SU-DHL-6 (cell line): ENCODE data around the gene FOXD3.

Source experiments
- H2AFZ ChIP-seq: fragments of 200-600 bp; sonication (generic); 2 replicates; pipeline ENCODE4 v1.6.1; 2014; ENCODE audit warnings: low read depth, mild to moderate bottlenecking, moderate library complexity, mixed read lengths, antibody characterized with exemption, low read length; ENCODE audit not compliant: severe bottlenecking
- H3F3A ChIP-seq: fragments of 200-600 bp; shearing (Covaris generic); 2 replicates; pipeline ENCODE4 v1.6.0; 2016; ENCODE audit warnings: antibody characterized with exemption, mild to moderate bottlenecking; ENCODE audit not compliant: insufficient read depth
- H3K27ac ChIP-seq: fragments of 200-600 bp; sonication (generic); 2 replicates; pipeline ENCODE4 v1.5.1; 2016; ENCODE audit warnings: low read depth, mild to moderate bottlenecking, low read length, moderate library complexity, mixed read lengths
- H3K27me3 ChIP-seq: fragments of 200-600 bp; sonication (generic), shearing (Covaris generic); 2 replicates; pipeline ENCODE4 v1.6.0; 2014; ENCODE audit warnings: mild to moderate bottlenecking, low read length
- H3K36me3 ChIP-seq: fragments of 200-600 bp; sonication (generic); 2 replicates; pipeline ENCODE4 v1.6.1; 2014; ENCODE audit warnings: mild to moderate bottlenecking, low read length, mixed read lengths
- H3K4me2 ChIP-seq: fragments of 300-600, 200-600 bp; shearing (Covaris generic), sonication (generic); 2 replicates; pipeline ENCODE4 v1.6.0; 2014; ENCODE audit warnings: low read length, low read depth, mild to moderate bottlenecking; ENCODE audit not compliant: poor library complexity, severe bottlenecking
- H3K4me3 ChIP-seq: fragments of 200-600 bp; sonication (generic); 2 replicates; pipeline ENCODE4 v1.5.1; 2014; ENCODE audit warnings: antibody characterized with exemption, low read length, mild to moderate bottlenecking, mixed read lengths; ENCODE audit not compliant: insufficient read depth, poor library complexity, severe bottlenecking
- H3K79me2 ChIP-seq: fragments of 200-600 bp; sonication (generic); 2 replicates; pipeline ENCODE4 v1.6.1; 2014; ENCODE audit warnings: mild to moderate bottlenecking, low read length, moderate library complexity; ENCODE audit not compliant: insufficient read depth
- H3K9ac ChIP-seq: fragments of 200-600 bp; sonication (generic); 2 replicates; pipeline ENCODE4 v1.7.0; 2014; ENCODE audit warnings: mild to moderate bottlenecking, low read length
- H3K9me2 ChIP-seq: fragments of 200-600 bp; sonication (generic); replicated peaks from 2 replicates; pipeline ENCODE4 v1.6.1; 2014; ENCODE audit warnings: low read length; ENCODE audit not compliant: insufficient read depth
- H3K9me3 ChIP-seq: fragments of 200-600 bp; sonication (generic); 2 replicates; pipeline ENCODE4 v1.6.1; 2014; ENCODE audit warnings: low read length, mixed read lengths; ENCODE audit not compliant: insufficient read depth
- H4K20me1 ChIP-seq: fragments of 200-600 bp; sonication (generic); 2 replicates; pipeline ENCODE4 v1.6.1; 2014; ENCODE audit warnings: low read depth, mild to moderate bottlenecking, antibody characterized with exemption, low read length, moderate library complexity, mixed read lengths
- CTCF ChIP-seq: fragments of 200-600 bp; sonication (generic); IDR thresholded peaks from one replicate; pipeline ENCODE4 v1.5.1; 2017; ENCODE audit warnings: antibody characterized with exemption, mild to moderate bottlenecking, low read length, moderate library complexity; ENCODE audit not compliant: insufficient read depth, poor library complexity, severe bottlenecking
- EZH2phosphoT487 ChIP-seq: fragments of 200-600 bp; sonication (generic), shearing (Covaris generic); conservative IDR thresholded peaks from 2 replicates; pipeline ENCODE4 v1.6.1; 2018; ENCODE audit warnings: mild to moderate bottlenecking, antibody characterized with exemption, low read length, moderate library complexity, mixed read lengths

The FOXD3 gene

GRCh38 chr1:63318201-63318979 is 4.0 kb upstream of the FOXD3 start:
- H3K27ac ChIP-seq, result no peak overlapping the region
- TF ChIP-seq EZH2phosphoT487, result no peak
- no peak for TF ChIP-seq CTCF
- H3K9me3 ChIP-seq, result no peaks in the 10 kb centered on the region
- no peaks in the 10 kb centered on the region for H3K27me3 ChIP-seq
- no peaks in the 10 kb centered on the region for H4K20me1 ChIP-seq
- no peaks in the 10 kb centered on the region for H3K79me2 ChIP-seq
- no peaks in the 10 kb centered on the region for H3K36me3 ChIP-seq
- peak overlapping the region; percentile 96 for H2AFZ ChIP-seq
- H3K9me2 ChIP-seq, result no peaks in the 10 kb centered on the region
- peak overlapping the region; percentile 84 for H3K4me2 ChIP-seq
- H3F3A ChIP-seq, result no peaks in the 10 kb centered on the region
- peak overlapping the region; percentile 71 for H3K4me3 ChIP-seq
- peak overlapping the region; percentile 73 for H3K9ac ChIP-seq

GRCh38 chr1:63319046-63320021 is 3.0 kb upstream of the FOXD3 start:
- Histone ChIP-seq H3K4me2 (no peak overlapping the region), H3K9me3 (no peaks in the 10 kb centered on the region), H3K4me3 (no peak overlapping the region), H3K36me3 (no peaks in the 10 kb centered on the region), H4K20me1 (no peaks in the 10 kb centered on the region), H3K9ac (no peak overlapping the region), H3K9me2 (no peaks in the 10 kb centered on the region), H3K27me3 (no peaks in the 10 kb centered on the region), H2AFZ (no peak overlapping the region), H3K79me2 (no peaks in the 10 kb centered on the region), H3F3A (no peaks in the 10 kb centered on the region), H3K27ac (no peak overlapping the region)
- no peak for TF ChIP-seq CTCF
- no peak for TF ChIP-seq EZH2phosphoT487

GRCh38 chr1:63320022-63320721 is 2.2 kb upstream of the FOXD3 start:
- H3K9me3 ChIP-seq, result no peaks in the 10 kb centered on the region
- no peaks in the 10 kb centered on the region for H3K36me3 ChIP-seq
- TF ChIP-seq CTCF (no peak), EZH2phosphoT487 (no peak)
- no peak overlapping the region for H2AFZ ChIP-seq
- H3K4me3 ChIP-seq, result no peak overlapping the region
- H3K9me2 ChIP-seq, result no peaks in the 10 kb centered on the region
- peaks cover 4% of the 10 kb centered on the region; the same call in 1 of the 2 replicates for H3F3A ChIP-seq
- H4K20me1 ChIP-seq, result no peaks in the 10 kb centered on the region
- H3K27me3 ChIP-seq, result no peaks in the 10 kb centered on the region
- no peak overlapping the region for H3K4me2 ChIP-seq
- no peak overlapping the region for H3K27ac ChIP-seq
- no peak overlapping the region for H3K9ac ChIP-seq
- H3K79me2 ChIP-seq, result no peaks in the 10 kb centered on the region
